ENCODE results near the gene RGS14. TPM values are rescaled to one million over a fixed set of nuclear protein-coding genes. Genes with fewer than 3 reads are reported as not detected.
"Not testable (repeated sequence)": the region's sequence is repeated elsewhere in the genome, so short reads cannot be mapped to it uniquely, and the experiment has no call there.

Gene RGS14
- total RNA-seq, 1 experiment from 2014 or later: 9.4 TPM

DNA sequence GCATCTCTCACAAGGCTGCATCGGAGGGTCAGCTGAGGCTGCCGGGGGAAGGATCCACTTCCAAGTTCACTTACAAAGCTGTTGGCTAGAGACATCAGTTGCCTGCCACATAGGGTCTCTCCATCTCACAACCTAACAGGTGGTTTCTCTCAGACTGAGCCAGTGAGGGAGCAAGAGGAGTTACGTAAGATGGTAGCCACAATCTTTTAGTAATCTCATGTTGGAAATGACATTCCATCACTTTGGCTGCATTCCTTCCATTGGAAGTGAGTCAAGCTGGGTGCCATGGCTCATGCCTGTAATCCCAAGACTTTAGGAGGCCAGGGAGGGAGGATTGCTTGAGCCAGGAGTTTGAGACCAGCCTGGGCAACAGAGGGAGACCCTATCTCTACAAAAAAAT is 61.3 kb downstream of the RGS14 start (continued):
- TF ChIP-seq, protein P1, sequence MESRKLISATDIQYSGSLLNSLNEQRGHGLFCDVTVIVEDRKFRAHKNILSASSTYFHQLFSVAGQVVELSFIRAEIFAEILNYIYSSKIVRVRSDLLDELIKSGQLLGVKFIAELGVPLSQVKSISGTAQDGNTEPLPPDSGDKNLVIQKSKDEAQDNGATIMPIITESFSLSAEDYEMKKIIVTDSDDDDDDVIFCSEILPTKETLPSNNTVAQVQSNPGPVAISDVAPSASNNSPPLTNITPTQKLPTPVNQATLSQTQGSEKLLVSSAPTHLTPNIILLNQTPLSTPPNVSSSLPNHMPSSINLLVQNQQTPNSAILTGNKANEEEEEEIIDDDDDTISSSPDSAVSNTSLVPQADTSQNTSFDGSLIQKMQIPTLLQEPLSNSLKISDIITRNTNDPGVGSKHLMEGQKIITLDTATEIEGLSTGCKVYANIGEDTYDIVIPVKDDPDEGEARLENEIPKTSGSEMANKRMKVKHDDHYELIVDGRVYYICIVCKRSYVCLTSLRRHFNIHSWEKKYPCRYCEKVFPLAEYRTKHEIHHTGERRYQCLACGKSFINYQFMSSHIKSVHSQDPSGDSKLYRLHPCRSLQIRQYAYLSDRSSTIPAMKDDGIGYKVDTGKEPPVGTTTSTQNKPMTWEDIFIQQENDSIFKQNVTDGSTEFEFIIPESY (IDR thresholded peaks at IDR 0.05; ENCODE audit: extremely low read depth, insufficient replicate concordance, low read length): no peak
- TF ChIP-seq SIN3A (IDR thresholded peaks at IDR 0.05; ENCODE audit: low read depth) (no peak), ELF1 (IDR thresholded peaks at IDR 0.05; ENCODE audit: borderline replicate concordance, low read depth) (no peak), JUND (IDR thresholded peaks at IDR 0.05) (no peak)
- TF ChIP-seq, protein P2, sequence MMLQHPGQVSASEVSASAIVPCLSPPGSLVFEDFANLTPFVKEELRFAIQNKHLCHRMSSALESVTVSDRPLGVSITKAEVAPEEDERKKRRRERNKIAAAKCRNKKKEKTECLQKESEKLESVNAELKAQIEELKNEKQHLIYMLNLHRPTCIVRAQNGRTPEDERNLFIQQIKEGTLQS (IDR thresholded peaks at IDR 0.05): no peak

DNA sequence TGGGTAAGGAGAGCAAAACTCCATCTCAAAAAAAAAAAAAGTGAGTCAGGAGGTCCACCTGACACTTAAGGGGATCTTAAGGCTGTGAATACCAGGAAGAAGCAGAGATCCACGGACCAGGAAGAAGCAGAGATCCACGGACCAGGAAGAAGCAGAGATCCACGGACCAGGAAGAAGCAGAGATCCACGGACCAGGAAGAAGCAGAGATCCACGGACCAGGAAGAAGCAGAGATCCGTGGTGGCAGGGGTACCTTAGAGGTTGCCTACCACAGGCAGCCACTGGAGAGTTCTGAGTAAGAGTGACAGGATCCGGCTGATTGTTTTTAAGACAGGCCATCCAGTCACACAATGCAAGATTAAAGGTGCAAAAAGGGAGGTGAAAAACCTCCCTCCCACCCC is 62.7 kb downstream of the RGS14 start:
- H3K4me3 ChIP-seq (replicated peaks in 1 of 2; ENCODE audit: low read depth in 1 of 2, low read length in 2 of 2); H3K79me2 ChIP-seq (ENCODE audit: insufficient read depth, low read length); H3K9me3 ChIP-seq (ENCODE audit: control insufficient read depth in 1 of 2, insufficient read depth in 1 of 2, low read depth in 1 of 2, low read length in 2 of 2); intact Hi-C loops (cut with micrococcal nuclease); DNase-seq (ENCODE audit: low read depth, low spot score); H3K4me2 ChIP-seq (ENCODE audit: low read length); POLR2A ChIA-PET; H3K27me3 ChIP-seq (ENCODE audit: insufficient read depth, low read length); RAD21 ChIA-PET (ENCODE audit: low non-redundant PET in 1 of 2, low total read pairs in 2 of 2, uncharacterized antibody in 2 of 2, unreplicated experiment in 2 of 2); H3K4me1 ChIP-seq (ENCODE audit: control insufficient read depth in 1 of 2, insufficient read depth in 2 of 2, low read length in 2 of 2); H2AFZ ChIP-seq (ENCODE audit: low read depth, low read length, poor library complexity, severe bottlenecking); H3K36me3 ChIP-seq (ENCODE audit: control insufficient read depth in 1 of 2, insufficient read depth in 2 of 2, low read length in 2 of 2); CTCF ChIA-PET; H3K9ac ChIP-seq (ENCODE audit: low read length); H3K27ac ChIP-seq (ENCODE audit: low read depth, low read length); H4K20me1 ChIP-seq (ENCODE audit: insufficient read depth); H3K9me2 ChIP-seq (ENCODE audit: insufficient read depth); ATAC-seq; BruUV-seq (replicated peaks): not testable (repeated sequence)

All from HCT116 (cell line).